Esophagus muscularis mucosa (tissue), 4 donors: Measurements from ENCODE around the gene CCDC54. TPM values are rescaled to one million over a fixed set of nuclear protein-coding genes. Genes with fewer than 3 reads are reported as not detected.
"Not testable (repeated sequence)": the region's sequence is repeated elsewhere in the genome, so short reads cannot be mapped to it uniquely, and the experiment has no call there.

Experiments
- DNase-seq: peaks from one replicate; pipeline ENCODE4 v3.0.0-alpha.2; 2017; ENCODE audit errors: extremely low spot score
- H3K27ac ChIP-seq, 4 donors: fragments of 200-600 bp; sonication (generic); replicated peaks in 1 of 4; 1 replicate in 3 of 4; 2 replicates in 1 of 4; pipeline ENCODE4 v1.5.1; 2016 to 2019; ENCODE audit warnings: mild to moderate bottlenecking in 1 of 4
- H3K27me3 ChIP-seq, 4 donors: fragments of 200-600 bp; sonication (generic); one replicate each; pipeline versions ENCODE4 v1.5.1 to v1.6.0; 2016 to 2019
- H3K36me3 ChIP-seq, 4 donors: fragments of 200-600 bp; sonication (generic); one replicate each; pipeline ENCODE4 v1.5.1; 2016 to 2019
- H3K4me1 ChIP-seq, 4 donors: fragments of 200-600 bp; sonication (generic); one replicate each; pipeline ENCODE4 v1.5.1; 2016 to 2019
- H3K4me3 ChIP-seq, 4 donors: fragments of 200-600 bp; sonication (generic); 1 replicate in 2 of 4; 2 replicates in 2 of 4; pipeline ENCODE4 v1.5.1; 2016 to 2019; ENCODE audit warnings: mild to moderate bottlenecking in 4 of 4, moderate library complexity in 1 of 4
- H3K9me3 ChIP-seq, 4 donors: fragments of 200-600 bp; sonication (generic); 1 replicate in 3 of 4; 2 replicates in 1 of 4; pipeline ENCODE4 v1.5.1; 2016 to 2019
- EP300 ChIP-seq: sonication (generic); formaldehyde crosslinking; IDR thresholded peaks from one replicate; pipeline ENCODE4 v1.6.1; 2017; ENCODE audit warnings: antibody characterized with exemption
- POLR2A ChIP-seq: fragments of 450-650 bp; IDR thresholded peaks from one replicate; pipeline ENCODE4 v1.6.1; 2017; ENCODE audit warnings: antibody characterized with exemption, moderate library complexity, mild to moderate bottlenecking, low read depth
- POLR2AphosphoS5 ChIP-seq, 2 donors: sonication (generic); formaldehyde crosslinking; IDR thresholded peaks; one replicate each; pipeline ENCODE4 v1.6.1; 2017; ENCODE audit warnings: antibody characterized with exemption in 2 of 2
- WGBS: methylation state at CpG from one replicate; pipeline ENCODE4 v1.1.5; 2018; 5-methylcytosine and 5-hydroxymethylcytosine counted together
- intact Hi-C: fragments of 100-400 bp; cut with DNase I; formaldehyde crosslinking; loops from one replicate; pipeline ENCODE4 v1.15.1; 2023
- total RNA-seq, 4 donors: library from RNA; depleted of rRNA; stranded (reverse); fragments of >200 nt; gene quantifications; one replicate each; pipeline versions ENCODE4 v1.1.0 to v1.2.1, GENCODE V29; 2016
- TF ChIP-seq, protein P1 (sequence below), 3 experiments: fragments of 200-600 bp in 2 of 3; fragments of 450-650 bp in 1 of 3; sonication (generic) in 2 of 3; IDR thresholded peaks; one replicate each; pipeline ENCODE4 v1.5.1; 2017 to 2019; ENCODE audit warnings: antibody characterized with exemption in 3 of 3, mild to moderate bottlenecking in 2 of 3, moderate library complexity in 1 of 3

The CCDC54 gene
- not detected for total RNA-seq

DNA sequence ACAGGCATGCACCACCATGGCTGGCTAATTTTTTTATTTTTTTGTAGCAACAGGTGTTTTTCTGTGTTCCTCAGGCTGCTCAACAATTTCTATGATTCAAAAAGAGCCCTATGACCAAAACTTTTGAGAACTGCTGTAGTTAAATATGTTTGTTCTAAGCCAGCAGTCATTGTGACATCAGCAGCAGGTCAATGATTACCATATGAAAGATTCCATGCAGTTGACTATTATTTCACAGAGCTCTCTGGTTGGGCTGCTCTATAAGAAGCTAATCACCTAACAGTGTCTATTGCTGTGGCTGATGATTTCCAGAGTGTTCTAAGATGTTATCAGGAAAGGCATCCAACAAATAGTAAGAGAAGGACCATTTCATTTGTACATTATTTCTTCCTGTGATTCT, at the start of gene CCDC54:
Gene CCDC54, plus strand, starts transcription at position 289 of the 400 bp plus-strand sequence. CDS start 149 bp downstream, outside the sequence.
- Histone ChIP-seq H3K27ac (no peak within 1 kb of the TSS), H3K36me3 (no peaks in the 10 kb centered on the region), H3K9me3 (no peaks in the 10 kb centered on the region), H3K27me3 (no peaks in the 10 kb centered on the region), H3K4me1 (no peaks in the 10 kb centered on the region), H3K4me3 (no peak within 1 kb of the TSS)
- no peak for DNase-seq
- TF ChIP-seq, protein P1, sequence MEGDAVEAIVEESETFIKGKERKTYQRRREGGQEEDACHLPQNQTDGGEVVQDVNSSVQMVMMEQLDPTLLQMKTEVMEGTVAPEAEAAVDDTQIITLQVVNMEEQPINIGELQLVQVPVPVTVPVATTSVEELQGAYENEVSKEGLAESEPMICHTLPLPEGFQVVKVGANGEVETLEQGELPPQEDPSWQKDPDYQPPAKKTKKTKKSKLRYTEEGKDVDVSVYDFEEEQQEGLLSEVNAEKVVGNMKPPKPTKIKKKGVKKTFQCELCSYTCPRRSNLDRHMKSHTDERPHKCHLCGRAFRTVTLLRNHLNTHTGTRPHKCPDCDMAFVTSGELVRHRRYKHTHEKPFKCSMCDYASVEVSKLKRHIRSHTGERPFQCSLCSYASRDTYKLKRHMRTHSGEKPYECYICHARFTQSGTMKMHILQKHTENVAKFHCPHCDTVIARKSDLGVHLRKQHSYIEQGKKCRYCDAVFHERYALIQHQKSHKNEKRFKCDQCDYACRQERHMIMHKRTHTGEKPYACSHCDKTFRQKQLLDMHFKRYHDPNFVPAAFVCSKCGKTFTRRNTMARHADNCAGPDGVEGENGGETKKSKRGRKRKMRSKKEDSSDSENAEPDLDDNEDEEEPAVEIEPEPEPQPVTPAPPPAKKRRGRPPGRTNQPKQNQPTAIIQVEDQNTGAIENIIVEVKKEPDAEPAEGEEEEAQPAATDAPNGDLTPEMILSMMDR (IDR thresholded peaks at IDR 0.05) = no peak
- TF ChIP-seq POLR2AphosphoS5 (IDR thresholded peaks at IDR 0.05) (no peak), EP300 (no peak), POLR2A (no peak)
- intact Hi-C loops = no loop called here

DNA sequence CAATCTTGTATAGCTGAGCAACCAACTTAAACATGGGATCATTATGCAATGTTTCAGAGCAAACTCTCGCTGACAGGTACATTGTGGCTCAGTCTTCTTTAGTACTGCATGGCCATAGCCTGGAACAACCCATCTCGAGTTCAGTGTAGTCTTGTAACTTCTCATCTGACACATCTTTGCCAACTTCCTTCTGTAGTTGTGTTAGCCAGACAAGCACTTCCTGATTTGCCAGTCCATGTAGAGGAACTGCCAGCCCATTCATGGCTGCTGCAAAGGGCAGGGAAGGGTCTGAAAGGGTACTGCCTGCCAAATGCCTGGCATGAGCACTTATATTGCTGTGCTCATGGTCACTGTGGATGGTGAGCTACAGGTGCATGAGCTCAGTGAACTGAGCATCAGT, 49.2 kb upstream of the CCDC54 start:
- no peak for TF ChIP-seq POLR2AphosphoS5 (IDR thresholded peaks at IDR 0.05)
- Histone ChIP-seq H3K4me1 (no peaks in the 10 kb centered on the region), H3K27ac (no peak overlapping the region), H3K27me3 (no peaks in the 10 kb centered on the region), H3K36me3 (no peaks in the 10 kb centered on the region), H3K4me3 (no peak overlapping the region), H3K9me3 (no peaks in the 10 kb centered on the region)
- no peak for DNase-seq
- 90% methylated on average over 2 of the region's 2 CpGs for WGBS
- intact Hi-C loops = no loop called here

DNA sequence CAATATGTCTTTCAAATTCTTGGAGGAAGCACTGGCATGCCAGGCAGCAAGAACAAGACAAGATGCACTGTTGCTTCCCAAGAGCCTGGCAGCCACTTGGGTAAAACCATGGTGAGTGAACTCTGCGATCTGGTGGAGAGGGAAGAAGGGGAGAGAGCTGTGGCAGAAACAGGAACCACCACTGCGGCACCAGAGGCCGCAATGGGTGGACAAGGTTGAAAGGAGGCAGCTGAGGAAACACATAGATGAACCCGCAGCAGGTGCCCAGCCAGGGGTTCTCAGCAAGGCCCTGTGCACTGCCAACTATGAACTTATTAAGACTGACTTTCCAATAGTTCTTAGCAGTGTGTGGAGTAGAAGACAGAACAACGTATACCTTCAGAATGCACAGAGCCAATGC, 48.2 kb upstream of the CCDC54 start:
- Histone ChIP-seq H3K4me3 (no peak overlapping the region), H3K4me1 (no peaks in the 10 kb centered on the region), H3K27me3 (no peaks in the 10 kb centered on the region), H3K27ac (no peak overlapping the region), H3K9me3 (no peaks in the 10 kb centered on the region), H3K36me3 (no peaks in the 10 kb centered on the region)
- no peak for DNase-seq
- intact Hi-C loops = no loop called here
- TF ChIP-seq, protein P1 (IDR thresholded peaks at IDR 0.05) = no peak
- no peak for TF ChIP-seq POLR2AphosphoS5 (IDR thresholded peaks at IDR 0.05)
- 86% methylated on average over 5 of the region's 5 CpGs for WGBS

DNA sequence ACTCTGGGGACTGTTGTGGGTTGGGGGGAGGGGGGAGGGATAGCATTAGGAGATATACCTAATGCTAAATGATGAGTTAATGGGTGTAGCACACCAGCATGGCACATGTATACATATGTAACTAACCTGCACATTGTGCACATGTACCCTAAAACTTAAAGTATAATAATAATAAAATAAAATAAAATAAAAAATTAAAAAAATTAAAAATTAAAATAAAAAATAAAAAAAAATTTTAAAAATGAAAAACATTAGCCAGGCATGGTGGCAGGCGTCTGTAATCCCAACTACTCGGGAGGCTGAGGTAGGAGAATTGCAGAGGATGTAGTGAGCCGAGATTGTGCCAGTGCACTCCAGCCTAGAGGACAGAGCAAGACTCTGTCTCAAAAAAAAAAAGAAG, 37.5 kb upstream of the CCDC54 start:
- intact Hi-C loops, H3K9me3 ChIP-seq, H3K4me1 ChIP-seq, DNase-seq, H3K27me3 ChIP-seq, H3K27ac ChIP-seq, H3K4me3 ChIP-seq, H3K36me3 ChIP-seq: not testable (repeated sequence)
- 100% methylated on average over 3 of the region's 3 CpGs for WGBS

DNA sequence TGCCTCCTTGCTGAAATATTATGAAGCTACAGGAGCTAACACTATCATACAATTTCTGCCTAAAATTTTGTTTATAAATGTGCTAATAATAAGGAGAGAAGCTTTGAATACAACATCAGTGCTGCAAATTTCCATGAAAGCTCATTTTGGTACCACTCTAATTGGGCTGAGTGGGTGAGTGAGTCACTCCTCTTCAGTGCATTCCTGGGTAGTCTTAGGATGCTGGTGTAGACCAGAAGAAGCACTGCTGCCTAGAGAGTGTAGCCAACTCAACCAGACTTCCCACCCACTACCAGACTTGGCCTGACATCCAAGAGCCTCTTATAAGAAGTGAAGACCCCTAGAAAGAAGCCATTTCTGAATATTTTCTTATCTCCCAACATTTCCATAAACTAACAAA, 32.5 kb upstream of the CCDC54 start:
- no peaks in the 10 kb centered on the region for H3K9me3 ChIP-seq
- H3K27ac ChIP-seq = no peak overlapping the region
- intact Hi-C loops = no loop called here
- no peak for DNase-seq
- H3K27me3 ChIP-seq = no peaks in the 10 kb centered on the region
- no peaks in the 10 kb centered on the region for H3K4me1 ChIP-seq
- no peaks in the 10 kb centered on the region for H3K36me3 ChIP-seq
- no peak overlapping the region for H3K4me3 ChIP-seq
- TF ChIP-seq POLR2A (no peak), EP300 (no peak), POLR2AphosphoS5 (IDR thresholded peaks at IDR 0.05) (no peak)
- TF ChIP-seq, protein P1 (IDR thresholded peaks at IDR 0.05) = no peak

DNA sequence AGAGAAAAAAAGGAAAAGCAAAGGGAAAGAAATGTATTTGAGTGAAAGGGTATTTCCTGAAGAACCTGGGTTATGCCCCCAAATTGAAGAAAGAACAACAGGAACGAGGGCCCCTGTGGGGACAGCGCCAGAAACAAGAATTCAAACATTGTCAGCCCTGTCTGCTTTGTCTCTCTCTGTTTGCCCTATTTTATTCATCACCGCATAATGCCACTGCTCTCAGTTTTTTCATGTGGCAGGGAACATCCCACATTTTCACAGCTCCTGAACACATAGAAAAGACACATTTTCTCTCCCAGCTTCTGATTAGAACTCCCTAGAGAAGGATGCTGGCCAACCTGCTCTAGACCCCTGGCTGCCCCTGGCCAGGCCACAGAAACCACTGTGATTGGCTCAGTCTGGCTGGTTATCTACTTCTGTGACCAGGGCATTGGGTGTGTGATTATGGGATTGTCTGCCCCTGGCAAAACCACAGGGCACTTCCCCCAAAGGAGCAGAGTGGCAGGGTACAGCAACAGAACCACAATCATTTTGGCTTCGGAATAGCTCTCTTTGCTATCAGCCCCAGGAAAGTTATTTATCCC, 31.3 kb upstream of the CCDC54 start:
- no peak overlapping the region for H3K27ac ChIP-seq
- no peaks in the 10 kb centered on the region for H3K36me3 ChIP-seq
- H3K27me3 ChIP-seq = no peaks in the 10 kb centered on the region
- WGBS = 64% methylated on average over 4 of the region's 4 CpGs
- DNase-seq = no peak
- H3K4me1 ChIP-seq = no peaks in the 10 kb centered on the region
- intact Hi-C loops = no loop called here
- TF ChIP-seq EP300 (no peak), POLR2AphosphoS5 (IDR thresholded peaks at IDR 0.05) (no peak), POLR2A (no peak)
- TF ChIP-seq, protein P1 (IDR thresholded peaks at IDR 0.05) = no peak
- H3K9me3 ChIP-seq = peaks cover 0 to 5% (median 0%) of the 10 kb centered on the region in 4 donors
- H3K4me3 ChIP-seq = no peak overlapping the region
